ENCODE data around the gene SH3D19.

Gene SH3D19

DNA sequence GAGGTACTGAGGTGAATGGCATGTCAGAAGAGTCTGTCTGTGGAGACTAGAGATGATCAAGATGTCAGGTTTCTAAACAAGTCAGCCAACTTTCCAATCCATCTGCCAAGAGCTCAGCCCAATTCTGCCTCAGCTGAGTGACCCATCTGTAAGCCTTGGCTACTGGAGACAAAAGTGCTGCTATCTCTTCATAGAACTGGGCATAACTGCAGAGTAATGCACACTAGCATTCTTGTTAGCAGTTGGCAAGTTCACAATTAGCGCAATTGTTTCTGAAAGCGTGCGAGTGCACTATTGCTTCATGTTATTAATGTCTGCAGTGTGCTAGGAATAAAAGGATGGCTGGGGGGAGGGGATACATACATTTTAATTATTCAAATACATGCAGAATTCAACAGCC lies 32.9 kb upstream of the SH3D19 start:
- Histone ChIP-seq H3K4me1 (ENCODE audit: control insufficient read depth, low read depth, low read length) (no peaks in the 10 kb centered on the region), H4K8ac (ENCODE audit: low read depth, low read length) (no peak overlapping the region)
- WGBS (ENCODE audit: extremely low coverage, insufficient coverage, low lambda C conversion rate) = no CpG with 5 or more reads among the region's 3 CpGs

DNA sequence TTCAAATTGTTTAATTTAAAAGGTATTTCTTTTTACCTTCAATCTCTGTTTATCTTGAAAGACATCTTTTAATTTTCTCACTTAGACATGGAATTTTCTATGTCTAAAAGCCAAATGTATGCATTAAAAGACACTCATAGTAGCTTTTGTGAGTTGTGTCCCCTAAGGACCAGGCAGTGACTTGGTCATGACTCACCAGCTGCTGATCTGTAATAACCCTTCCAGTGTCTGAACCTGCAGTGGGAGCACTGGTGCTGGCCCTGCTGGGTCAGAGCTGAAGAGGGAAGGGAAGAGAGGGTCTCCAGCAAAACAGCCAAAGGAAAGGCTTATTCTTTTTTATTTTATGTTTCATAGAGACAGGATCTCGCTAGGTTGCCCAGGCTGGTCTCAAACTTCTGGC lies 31.1 kb upstream of the SH3D19 start:
- H3K79me2 ChIP-seq (ENCODE audit: control insufficient read depth, insufficient read depth, low read length) = no peaks in the 10 kb centered on the region
- H3K4me2 ChIP-seq (ENCODE audit: low read length) = no peak overlapping the region
- H3K4me1 ChIP-seq (ENCODE audit: control insufficient read depth, low read depth, low read length) = no peaks in the 10 kb centered on the region
- no peak overlapping the region for H2BK120ac ChIP-seq (ENCODE audit: low read depth, low read length)
- H2AK5ac ChIP-seq (ENCODE audit: low read length) = no peak overlapping the region
- H3K27ac ChIP-seq (ENCODE audit: low read depth, low read length) = no peak overlapping the region
- H3K9ac ChIP-seq (ENCODE audit: low read length) = no peak overlapping the region
- H2BK5ac ChIP-seq (ENCODE audit: low read length) = no peak overlapping the region
- H3K4ac ChIP-seq (ENCODE audit: low read depth, low read length) = no peak overlapping the region
- no peaks in the 10 kb centered on the region for H3K27me3 ChIP-seq (ENCODE audit: insufficient read depth, low read length, poor library complexity)
- no peak overlapping the region for H2BK15ac ChIP-seq (replicated peaks; ENCODE audit: low read depth)
- H3K56ac ChIP-seq (ENCODE audit: low read length) = no peak overlapping the region
- no peak overlapping the region for H3K18ac ChIP-seq (ENCODE audit: low read length)
- no peak for DNase-seq
- WGBS (ENCODE audit: extremely low coverage, insufficient coverage, low lambda C conversion rate) = no CpG with 5 or more reads among the region's 1 CpG
- no peak overlapping the region for H3K23ac ChIP-seq (ENCODE audit: low read length)
- no peak overlapping the region for H4K5ac ChIP-seq (ENCODE audit: low read length)
- no peak overlapping the region for H3K4me3 ChIP-seq (ENCODE audit: low read length)
- H3K36me3 ChIP-seq (ENCODE audit: control insufficient read depth, insufficient read depth, low read length) = no peaks in the 10 kb centered on the region
- no peaks in the 10 kb centered on the region for H3K79me1 ChIP-seq (ENCODE audit: low read length)
- no peak overlapping the region for H4K8ac ChIP-seq (ENCODE audit: low read depth, low read length)

More for the DNA sequence above, 32.9 kb upstream of the SH3D19 start:
- H3K4ac ChIP-seq (ENCODE audit: low read depth, low read length) = no peak overlapping the region
- no peak overlapping the region for H2BK120ac ChIP-seq (ENCODE audit: low read depth, low read length)
- no peak overlapping the region for H3K4me2 ChIP-seq (ENCODE audit: low read length)
- no peak overlapping the region for H2BK15ac ChIP-seq (replicated peaks; ENCODE audit: low read depth)
- no peak overlapping the region for H3K56ac ChIP-seq (ENCODE audit: low read length)
- no peak overlapping the region for H3K27ac ChIP-seq (ENCODE audit: low read depth, low read length)
- no peak overlapping the region for H3K23ac ChIP-seq (ENCODE audit: low read length)
- H2AK5ac ChIP-seq (ENCODE audit: low read length) = no peak overlapping the region
- H3K79me2 ChIP-seq (ENCODE audit: control insufficient read depth, insufficient read depth, low read length) = no peaks in the 10 kb centered on the region
- H3K4me3 ChIP-seq (ENCODE audit: low read length) = no peak overlapping the region
- H3K79me1 ChIP-seq (ENCODE audit: low read length) = no peaks in the 10 kb centered on the region
- DNase-seq = no peak
- no peak overlapping the region for H2BK5ac ChIP-seq (ENCODE audit: low read length)
- H3K9ac ChIP-seq (ENCODE audit: low read length) = no peak overlapping the region
- no peaks in the 10 kb centered on the region for H3K36me3 ChIP-seq (ENCODE audit: control insufficient read depth, insufficient read depth, low read length)
- no peak overlapping the region for H3K18ac ChIP-seq (ENCODE audit: low read length)
- H3K27me3 ChIP-seq (ENCODE audit: insufficient read depth, low read length, poor library complexity) = no peaks in the 10 kb centered on the region
- no peak overlapping the region for H4K5ac ChIP-seq (ENCODE audit: low read length)

DNA sequence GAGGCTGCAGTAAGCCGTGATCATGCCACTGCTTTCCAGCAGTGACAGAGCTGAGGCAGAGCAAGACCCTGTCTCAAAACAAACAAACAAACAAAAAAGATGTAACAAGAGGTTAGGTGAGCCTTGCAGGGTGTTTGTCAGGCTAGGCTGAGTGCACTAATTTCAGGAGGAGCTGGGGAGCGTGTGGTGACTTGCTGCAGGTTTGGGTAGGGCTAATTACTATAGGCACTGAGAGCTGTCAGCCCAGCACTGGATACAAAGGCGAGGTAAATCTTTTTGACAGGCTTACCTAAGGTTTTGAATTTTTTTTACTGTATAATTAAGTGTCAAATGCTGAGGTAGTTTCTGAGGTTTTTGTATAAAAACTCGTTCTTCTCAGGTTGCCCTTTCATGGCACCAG lies 29.8 kb upstream of the SH3D19 start:
- Histone ChIP-seq H3K4me3 (ENCODE audit: low read length) (no peak overlapping the region), H3K4me2 (ENCODE audit: low read length) (no peak overlapping the region), H3K79me2 (ENCODE audit: control insufficient read depth, insufficient read depth, low read length) (no peaks in the 10 kb centered on the region), H2BK120ac (ENCODE audit: low read depth, low read length) (no peak overlapping the region), H4K8ac (ENCODE audit: low read depth, low read length) (no peak overlapping the region), H2AK5ac (ENCODE audit: low read length) (no peak overlapping the region), H3K18ac (ENCODE audit: low read length) (no peak overlapping the region), H2BK15ac (replicated peaks; ENCODE audit: low read depth) (no peak overlapping the region), H3K9ac (ENCODE audit: low read length) (no peak overlapping the region), H3K23ac (ENCODE audit: low read length) (no peak overlapping the region), H3K27me3 (ENCODE audit: insufficient read depth, low read length, poor library complexity) (no peaks in the 10 kb centered on the region), H3K4me1 (ENCODE audit: control insufficient read depth, low read depth, low read length) (no peaks in the 10 kb centered on the region), H3K27ac (ENCODE audit: low read depth, low read length) (no peak overlapping the region), H3K56ac (ENCODE audit: low read length) (no peak overlapping the region), H3K36me3 (ENCODE audit: control insufficient read depth, insufficient read depth, low read length) (no peaks in the 10 kb centered on the region), H3K79me1 (ENCODE audit: low read length) (no peaks in the 10 kb centered on the region), H2BK5ac (ENCODE audit: low read length) (no peak overlapping the region), H3K4ac (ENCODE audit: low read depth, low read length) (no peak overlapping the region), H4K5ac (ENCODE audit: low read length) (no peak overlapping the region)
- no peak for DNase-seq
- WGBS (ENCODE audit: extremely low coverage, insufficient coverage, low lambda C conversion rate) = no CpG with 5 or more reads among the region's 4 CpGs

- Histone ChIP-seq H3K4me1 (ENCODE audit: control insufficient read depth, low read depth, low read length) (no peaks in the 10 kb centered on the region), H2AK5ac (ENCODE audit: low read length) (no peak overlapping the region), H3K4me3 (ENCODE audit: low read length) (no peak overlapping the region), H3K79me1 (ENCODE audit: low read length) (no peaks in the 10 kb centered on the region), H3K23ac (ENCODE audit: low read length) (no peak overlapping the region), H3K27me3 (ENCODE audit: insufficient read depth, low read length, poor library complexity) (no peaks in the 10 kb centered on the region), H3K4ac (ENCODE audit: low read depth, low read length) (no peak overlapping the region), H3K4me2 (ENCODE audit: low read length) (no peak overlapping the region), H4K8ac (ENCODE audit: low read depth, low read length) (no peak overlapping the region), H2BK120ac (ENCODE audit: low read depth, low read length) (no peak overlapping the region), H3K9ac (ENCODE audit: low read length) (no peak overlapping the region), H2BK5ac (ENCODE audit: low read length) (no peak overlapping the region), H3K18ac (ENCODE audit: low read length) (no peak overlapping the region), H3K79me2 (ENCODE audit: control insufficient read depth, insufficient read depth, low read length) (no peaks in the 10 kb centered on the region), H3K27ac (ENCODE audit: low read depth, low read length) (no peak overlapping the region), H4K5ac (ENCODE audit: low read length) (no peak overlapping the region), H3K56ac (ENCODE audit: low read length) (no peak overlapping the region), H3K36me3 (ENCODE audit: control insufficient read depth, insufficient read depth, low read length) (no peaks in the 10 kb centered on the region), H2BK15ac (replicated peaks; ENCODE audit: low read depth) (no peak overlapping the region)
- no peak for DNase-seq
- no CpG with 5 or more reads among the region's 9 CpGs for WGBS (ENCODE audit: extremely low coverage, insufficient coverage, low lambda C conversion rate)
Measured at GRCh38 chr4:151347490-151348235, 22.3 kb upstream of the SH3D19 start.

GRCh38 chr4:151344948-151345347 lies 19.5 kb upstream of the SH3D19 start:
- DNase-seq = no peak
- Histone ChIP-seq H2BK5ac (ENCODE audit: low read length) (no peak overlapping the region), H4K8ac (ENCODE audit: low read depth, low read length) (no peak overlapping the region), H3K9ac (ENCODE audit: low read length) (no peak overlapping the region), H2BK15ac (replicated peaks; ENCODE audit: low read depth) (no peak overlapping the region), H3K4me3 (ENCODE audit: low read length) (no peak overlapping the region), H2AK5ac (ENCODE audit: low read length) (no peak overlapping the region), H4K5ac (ENCODE audit: low read length) (no peak overlapping the region), H3K4me1 (ENCODE audit: control insufficient read depth, low read depth, low read length) (no peaks in the 10 kb centered on the region), H3K79me1 (ENCODE audit: low read length) (no peaks in the 10 kb centered on the region), H3K23ac (ENCODE audit: low read length) (no peak overlapping the region), H3K56ac (ENCODE audit: low read length) (no peak overlapping the region), H3K27me3 (ENCODE audit: insufficient read depth, low read length, poor library complexity) (no peaks in the 10 kb centered on the region), H3K27ac (ENCODE audit: low read depth, low read length) (no peak overlapping the region), H3K79me2 (ENCODE audit: control insufficient read depth, insufficient read depth, low read length) (no peaks in the 10 kb centered on the region), H3K4ac (ENCODE audit: low read depth, low read length) (no peak overlapping the region), H3K36me3 (ENCODE audit: control insufficient read depth, insufficient read depth, low read length) (no peaks in the 10 kb centered on the region), H2BK120ac (ENCODE audit: low read depth, low read length) (no peak overlapping the region), H3K18ac (ENCODE audit: low read length) (no peak overlapping the region), H3K4me2 (ENCODE audit: low read length) (no peak overlapping the region)
- WGBS (ENCODE audit: extremely low coverage, insufficient coverage, low lambda C conversion rate) = no CpG with 5 or more reads among the region's 2 CpGs
